GM06990 (cell line): ENCODE results near the gene SIGLEC1.
A peak's percentile ranks its signal among the peaks of the same experiment; 100 is the strongest.

Experiments
- DNase-seq: peaks from one replicate; pipeline ENCODE4 v3.0.0-alpha.2; 2011; ENCODE audit not compliant: insufficient read length; ENCODE audit errors: extremely low read depth
- H3K27me3 ChIP-seq: replicated peaks from 2 replicates; pipeline ENCODE4 v1.6.0; 2011; ENCODE audit warnings: low read length; ENCODE audit not compliant: control insufficient read depth, insufficient read depth
- H3K36me3 ChIP-seq: 2 replicates; pipeline ENCODE4 v1.5.1; 2011; ENCODE audit warnings: low read length; ENCODE audit not compliant: control insufficient read depth, insufficient read depth
- H3K4me3 ChIP-seq: replicated peaks from 2 replicates; pipeline ENCODE4 v1.5.1; 2011; ENCODE audit warnings: low read depth, mild to moderate bottlenecking, control low read depth, low read length
- TF ChIP-seq, protein P1 (sequence below): IDR thresholded peaks from 2 replicates; pipeline ENCODE4 v1.5.1; 2011; ENCODE audit warnings: low read length, control low read depth, mild to moderate bottlenecking, inconsistent platforms; ENCODE audit not compliant: insufficient read depth, poor library complexity, severe bottlenecking

The SIGLEC1 gene

DNA sequence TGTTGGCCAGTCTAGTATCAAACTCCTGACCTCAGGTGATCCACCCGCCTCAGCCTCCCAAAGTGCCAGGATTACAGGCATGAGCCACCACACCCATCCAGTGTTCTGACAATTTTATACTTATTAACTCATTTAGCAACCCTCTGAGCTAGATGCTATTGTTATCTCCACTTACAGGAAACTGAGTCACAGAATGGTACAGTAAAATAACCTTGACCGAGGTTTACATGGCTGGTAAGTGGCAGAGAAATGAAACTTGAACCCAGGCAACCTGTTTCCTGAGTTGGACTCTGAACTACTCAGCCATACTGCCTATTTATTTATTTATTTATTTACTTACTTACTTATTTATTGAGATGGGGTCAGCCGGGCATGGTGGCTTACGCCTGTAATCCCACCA, 6.6 kb upstream of the SIGLEC1 start:
- no peak for DNase-seq
- Histone ChIP-seq H3K36me3 (no peaks in the 10 kb centered on the region), H3K4me3 (no peak overlapping the region), H3K27me3 (no peaks in the 10 kb centered on the region)
- TF ChIP-seq, protein P1, sequence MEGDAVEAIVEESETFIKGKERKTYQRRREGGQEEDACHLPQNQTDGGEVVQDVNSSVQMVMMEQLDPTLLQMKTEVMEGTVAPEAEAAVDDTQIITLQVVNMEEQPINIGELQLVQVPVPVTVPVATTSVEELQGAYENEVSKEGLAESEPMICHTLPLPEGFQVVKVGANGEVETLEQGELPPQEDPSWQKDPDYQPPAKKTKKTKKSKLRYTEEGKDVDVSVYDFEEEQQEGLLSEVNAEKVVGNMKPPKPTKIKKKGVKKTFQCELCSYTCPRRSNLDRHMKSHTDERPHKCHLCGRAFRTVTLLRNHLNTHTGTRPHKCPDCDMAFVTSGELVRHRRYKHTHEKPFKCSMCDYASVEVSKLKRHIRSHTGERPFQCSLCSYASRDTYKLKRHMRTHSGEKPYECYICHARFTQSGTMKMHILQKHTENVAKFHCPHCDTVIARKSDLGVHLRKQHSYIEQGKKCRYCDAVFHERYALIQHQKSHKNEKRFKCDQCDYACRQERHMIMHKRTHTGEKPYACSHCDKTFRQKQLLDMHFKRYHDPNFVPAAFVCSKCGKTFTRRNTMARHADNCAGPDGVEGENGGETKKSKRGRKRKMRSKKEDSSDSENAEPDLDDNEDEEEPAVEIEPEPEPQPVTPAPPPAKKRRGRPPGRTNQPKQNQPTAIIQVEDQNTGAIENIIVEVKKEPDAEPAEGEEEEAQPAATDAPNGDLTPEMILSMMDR, result no peak

DNA sequence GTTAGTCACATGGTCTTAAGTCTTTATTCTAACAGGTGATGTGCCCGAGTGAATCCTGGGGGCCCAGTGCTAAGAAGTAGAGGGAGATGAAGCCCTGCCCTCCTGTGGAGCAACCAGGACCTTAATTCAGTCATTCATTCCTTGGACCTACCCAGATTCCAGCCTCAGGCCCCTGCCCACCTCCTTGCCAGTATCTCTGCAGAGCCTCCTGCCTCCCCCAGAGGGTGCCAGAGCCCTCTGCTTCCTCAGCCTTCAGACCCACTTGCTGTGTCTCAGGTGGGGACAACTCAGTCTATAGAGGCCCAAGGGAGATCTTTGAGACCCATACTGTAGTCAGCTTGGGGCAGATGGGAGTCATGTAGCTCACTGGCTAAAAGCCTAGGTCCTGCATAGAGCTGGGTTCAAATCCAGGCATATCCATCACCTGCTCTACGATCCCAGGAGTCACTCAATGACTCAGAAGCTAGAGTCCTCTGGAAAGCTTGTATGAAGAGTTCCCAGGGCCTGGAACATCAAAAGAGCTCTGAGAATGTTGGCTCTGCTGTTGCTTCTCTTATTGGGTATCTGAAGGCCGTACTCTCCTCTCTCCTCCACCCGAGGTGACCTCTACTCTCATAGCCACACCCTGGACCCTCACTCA, 3.9 kb upstream of the SIGLEC1 start:
- no peaks in the 10 kb centered on the region for H3K36me3 ChIP-seq
- no peak overlapping the region for H3K4me3 ChIP-seq
- H3K27me3 ChIP-seq, result no peaks in the 10 kb centered on the region
- TF ChIP-seq, protein P1, result peak; percentile 93
- DNase-seq, result peak; percentile 31

DNA sequence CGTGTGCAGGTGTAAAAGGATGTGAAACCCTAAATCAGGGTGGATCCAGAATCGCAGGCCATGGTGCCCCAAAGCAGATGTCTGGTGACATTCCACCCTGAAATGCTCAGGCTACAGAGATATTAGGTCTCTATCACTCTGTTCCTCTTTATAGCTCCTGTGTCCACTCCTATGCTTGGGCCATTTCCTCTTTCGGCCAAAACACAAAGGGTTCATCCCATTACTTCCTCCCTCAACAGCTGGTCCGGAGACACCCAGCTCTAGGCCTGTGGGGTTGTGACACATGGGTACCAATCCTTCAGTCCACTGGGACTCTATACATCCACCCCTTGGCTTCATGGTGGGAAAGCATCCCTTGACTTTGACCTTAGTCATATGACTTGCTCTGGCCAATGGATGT, 1.7 kb upstream of the SIGLEC1 start:
- TF ChIP-seq, protein P1, result no peak
- H3K27me3 ChIP-seq, result no peaks in the 10 kb centered on the region; the same call in 1 of the 2 replicates
- H3K36me3 ChIP-seq, result no peaks in the 10 kb centered on the region
- no peak overlapping the region for H3K4me3 ChIP-seq
- no peak for DNase-seq

DNA sequence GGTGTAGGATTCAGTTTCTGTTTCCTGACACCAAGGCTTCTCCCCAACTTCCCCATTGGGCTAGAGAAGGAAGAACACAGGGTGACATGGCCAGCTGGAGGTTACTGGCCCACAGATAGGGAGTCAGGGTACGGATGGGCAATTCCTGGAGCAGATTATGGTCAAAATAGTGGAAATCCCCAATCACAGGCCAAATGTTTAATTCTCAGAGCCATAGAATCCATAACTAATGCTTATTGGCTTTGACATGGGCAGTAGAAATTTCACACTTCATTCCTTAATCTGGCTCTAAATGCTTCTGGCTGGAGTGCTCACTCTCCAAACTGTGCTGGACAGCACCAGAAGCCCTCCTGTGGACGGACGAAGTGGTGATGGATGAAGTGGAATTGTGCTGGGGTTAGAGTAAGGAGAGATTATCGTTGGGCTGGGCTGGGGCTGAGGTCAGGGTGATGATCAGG, 887 bp downstream of the SIGLEC1 start:
- Histone ChIP-seq H3K27me3 (no peaks in the 10 kb centered on the region; the same call in 1 of the 2 replicates), H3K36me3 (no peaks in the 10 kb centered on the region), H3K4me3 (no peak overlapping the region)
- DNase-seq, result no peak
- TF ChIP-seq, protein P1, result no peak

DNA sequence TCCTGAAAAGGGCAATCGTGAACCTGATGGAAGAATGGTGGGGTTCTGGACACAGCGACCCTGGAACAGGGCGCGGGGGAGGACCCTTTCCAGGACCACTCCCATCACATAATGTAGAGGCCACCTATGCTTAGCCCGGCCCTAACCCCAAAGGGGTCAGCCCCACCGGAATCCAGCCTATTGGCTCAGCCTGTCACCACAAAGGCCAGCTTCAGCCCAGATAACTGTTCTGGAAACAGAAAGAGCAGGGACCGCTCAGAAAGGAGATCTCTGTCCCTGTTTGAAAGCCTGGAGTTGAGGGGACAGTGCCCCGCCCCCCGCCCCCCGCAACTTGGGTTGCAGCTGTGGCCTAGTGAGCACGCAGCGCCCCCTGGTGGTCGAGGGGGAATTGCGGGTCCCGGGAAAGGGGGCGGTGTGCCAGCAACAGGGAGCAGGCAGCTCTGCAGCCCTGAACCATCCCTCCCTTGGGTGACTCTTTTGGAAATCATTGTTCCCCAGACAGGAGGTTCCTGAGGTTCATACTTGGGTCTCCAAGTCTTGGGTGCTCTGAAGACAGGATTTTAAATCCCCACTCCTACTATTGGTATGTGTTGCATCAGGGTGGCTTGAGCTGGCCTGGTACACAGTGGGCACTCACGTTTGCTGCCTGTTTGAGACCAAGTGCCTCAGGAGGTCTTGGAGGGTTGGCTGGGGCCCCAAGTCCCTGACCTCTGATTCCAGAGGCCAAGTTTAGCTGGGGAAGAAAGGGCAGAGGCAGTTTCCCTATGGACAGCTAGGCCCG, 1.5 kb downstream of the SIGLEC1 start:
- H3K27me3 ChIP-seq, result no peaks in the 10 kb centered on the region; the same call in 1 of the 2 replicates
- DNase-seq, result peak; percentile 70
- H3K4me3 ChIP-seq, result no peak overlapping the region
- TF ChIP-seq, protein P1, result peak; percentile 95
- no peaks in the 10 kb centered on the region for H3K36me3 ChIP-seq
